Measurements from ENCODE around the gene PRDM13.
"Not testable (repeated sequence)": the region's sequence is repeated elsewhere in the genome, so short reads cannot be mapped to it uniquely, and the experiment has no call there.

PRDM13 gene

GRCh38 chr6:99622044-99622443 is 15.4 kb downstream of the PRDM13 start:
- not testable (repeated sequence) for DNase-seq (ENCODE audit: low read depth in 1 of 2, low spot score in 1 of 2)

GRCh38 chr6:99629293-99629692 is 22.7 kb downstream of the PRDM13 start:
- no peak for DNase-seq (ENCODE audit: low read depth in 1 of 2, low spot score in 1 of 2)

- DNase-seq (ENCODE audit: low read depth in 1 of 2, low spot score in 1 of 2): no peak
Observed at GRCh38 chr6:99637629-99638028, 31.0 kb downstream of the PRDM13 start.

GRCh38 chr6:99638358-99638757 is 31.7 kb downstream of the PRDM13 start:
- not testable (repeated sequence) for DNase-seq (ENCODE audit: low read depth in 1 of 2, low spot score in 1 of 2)

- no peak for DNase-seq (ENCODE audit: low read depth in 1 of 2, low spot score in 1 of 2)
Observed at GRCh38 chr6:99641270-99641669, 34.6 kb downstream of the PRDM13 start.

- no peak for DNase-seq (ENCODE audit: low read depth in 1 of 2, low spot score in 1 of 2)
Observed at GRCh38 chr6:99645986-99646385, 39.4 kb downstream of the PRDM13 start.

- not testable (repeated sequence) for DNase-seq (ENCODE audit: low read depth in 1 of 2, low spot score in 1 of 2)
Observed at GRCh38 chr6:99650091-99650571, 43.5 kb downstream of the PRDM13 start.

- DNase-seq (ENCODE audit: low read depth in 1 of 2, low spot score in 1 of 2): no peak
Observed at GRCh38 chr6:99660206-99660605, 53.6 kb downstream of the PRDM13 start.

- no peak for DNase-seq (ENCODE audit: low read depth in 1 of 2, low spot score in 1 of 2)
Observed at GRCh38 chr6:99661870-99662269, 55.2 kb downstream of the PRDM13 start.

- no peak for DNase-seq (ENCODE audit: low read depth in 1 of 2, low spot score in 1 of 2)
Observed at GRCh38 chr6:99662616-99663015, 56.0 kb downstream of the PRDM13 start.
